HG02610 (cell line): ENCODE data around the gene ASB16.
A peak's percentile ranks its signal among the peaks of the same experiment; 100 is the strongest.
"Not testable (repeated sequence)": the region's sequence is repeated elsewhere in the genome, so short reads cannot be mapped to it uniquely, and the experiment has no call there.

Source experiments
- ATAC-seq: cut with Tn5 transposase; IDR thresholded peaks from one replicate; pipeline ENCODE4 v1.9.1; 2021; ENCODE audit warnings: mild to moderate bottlenecking, moderate library complexity; ENCODE audit not compliant: unreplicated experiment

ASB16 gene

DNA sequence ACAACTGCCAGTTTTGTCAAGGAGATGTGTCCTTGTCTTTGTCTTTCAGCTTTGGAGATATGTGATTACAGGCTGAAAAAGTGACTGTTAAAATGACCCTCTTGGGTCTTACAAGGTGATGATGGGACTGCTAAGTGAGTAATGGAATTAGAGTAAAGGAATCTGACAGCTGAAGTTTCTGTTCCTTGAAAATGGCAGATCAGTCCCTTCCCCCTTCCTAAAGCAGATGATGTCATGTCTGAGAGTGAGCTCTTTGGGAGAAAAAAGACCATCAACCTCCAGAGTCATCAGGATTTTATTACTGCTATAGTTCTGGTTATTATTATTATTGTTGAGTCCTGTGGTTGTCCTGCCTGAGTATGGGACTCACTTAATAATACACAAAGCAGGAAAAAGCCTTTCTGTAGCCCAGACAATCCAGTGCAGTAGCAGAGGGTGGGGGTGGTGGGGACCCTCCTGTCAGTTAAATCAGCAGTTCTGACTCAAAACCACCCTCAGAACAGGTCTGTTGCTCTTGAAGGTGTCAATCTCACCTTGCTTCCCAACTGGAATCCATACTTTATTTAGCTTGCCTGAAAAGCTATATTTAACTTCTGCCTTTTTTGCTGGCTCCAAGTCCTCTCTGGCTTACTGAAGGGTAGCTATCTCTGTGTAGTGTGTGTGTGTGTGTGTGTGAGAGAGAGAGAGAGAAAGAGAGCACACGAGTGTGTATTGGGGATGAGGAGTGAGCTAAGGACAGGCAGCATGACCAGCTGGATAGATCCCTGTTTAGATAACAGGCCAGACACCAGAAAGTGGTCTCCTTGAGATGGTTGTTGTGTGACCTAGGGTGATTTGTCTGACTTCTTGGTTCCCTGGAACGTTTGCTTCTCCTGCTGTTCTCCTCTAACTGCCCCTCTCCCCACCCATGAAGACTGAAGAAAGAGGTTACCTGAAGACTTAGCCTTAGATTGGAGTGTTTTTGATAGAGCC lies 23.8 kb upstream of the ASB16 start:
- no peak for ATAC-seq

DNA sequence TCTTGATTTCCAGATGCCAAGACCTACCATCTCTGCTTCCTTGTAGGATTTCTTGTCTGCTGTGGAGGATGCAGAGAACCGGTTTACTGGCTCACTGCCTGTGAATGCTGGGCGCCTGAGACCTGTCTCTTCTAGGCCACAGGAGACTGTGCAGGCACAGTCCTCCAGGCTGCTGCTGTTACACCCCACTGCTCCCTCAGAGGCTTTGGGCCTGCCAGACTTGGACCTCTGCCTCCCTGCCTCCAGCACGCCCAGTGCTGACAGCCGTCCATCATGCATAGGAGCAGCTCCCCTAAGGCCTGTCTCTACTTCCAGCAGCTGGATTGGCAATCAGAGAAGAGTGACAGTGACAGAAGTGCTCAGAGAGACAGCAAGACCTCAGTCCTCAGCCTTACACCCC lies 22.7 kb upstream of the ASB16 start:
- ATAC-seq = no peak

DNA sequence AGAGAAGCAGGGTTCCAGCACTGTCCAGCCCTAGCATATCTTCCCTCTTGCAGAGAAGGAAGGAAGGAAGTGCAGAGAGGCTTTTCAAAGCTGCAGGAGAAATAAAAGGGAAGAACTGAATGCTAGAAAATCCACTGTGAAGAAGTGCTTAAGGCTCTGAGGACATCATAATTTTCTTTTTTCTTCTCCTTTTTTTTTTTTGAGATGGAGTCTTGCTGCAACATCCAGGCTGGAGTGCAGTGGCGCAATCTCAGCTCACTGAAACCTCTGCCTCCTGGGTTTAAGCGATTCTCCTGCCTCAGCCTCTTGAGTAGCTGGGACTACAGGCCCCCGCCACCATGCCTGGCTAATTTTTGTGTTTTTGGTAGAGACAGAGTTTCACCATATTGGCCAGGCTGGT lies 21.4 kb upstream of the ASB16 start:
- ATAC-seq = not testable (repeated sequence)

DNA sequence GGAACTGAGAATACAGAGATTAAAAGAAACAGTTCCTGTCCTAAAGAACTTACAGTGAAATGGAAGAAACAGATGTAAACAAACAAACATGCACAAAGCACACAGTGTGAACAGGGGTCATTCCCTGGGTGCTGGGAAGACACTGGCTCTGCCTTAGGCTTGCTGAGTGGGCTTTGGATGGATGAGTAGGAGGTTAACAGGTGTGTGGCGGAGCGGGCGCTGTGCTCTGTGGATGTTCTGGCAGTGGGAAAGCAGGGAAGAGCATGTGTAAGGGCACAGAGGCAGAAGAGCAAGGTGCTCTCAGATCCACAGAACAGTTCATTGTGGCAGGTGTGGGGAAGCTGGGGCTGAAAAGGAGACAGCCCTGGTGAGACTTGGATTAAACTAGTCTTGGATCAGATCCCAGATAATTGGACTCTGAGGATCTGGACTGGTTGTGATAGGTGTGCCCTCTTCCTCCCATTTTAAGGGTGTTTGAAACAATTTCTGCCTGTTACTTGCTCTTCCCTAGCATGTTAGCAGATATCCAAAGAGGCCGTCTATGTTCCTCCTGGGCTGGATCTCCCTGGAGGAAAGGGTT lies 20.7 kb upstream of the ASB16 start:
- no peak for ATAC-seq

DNA sequence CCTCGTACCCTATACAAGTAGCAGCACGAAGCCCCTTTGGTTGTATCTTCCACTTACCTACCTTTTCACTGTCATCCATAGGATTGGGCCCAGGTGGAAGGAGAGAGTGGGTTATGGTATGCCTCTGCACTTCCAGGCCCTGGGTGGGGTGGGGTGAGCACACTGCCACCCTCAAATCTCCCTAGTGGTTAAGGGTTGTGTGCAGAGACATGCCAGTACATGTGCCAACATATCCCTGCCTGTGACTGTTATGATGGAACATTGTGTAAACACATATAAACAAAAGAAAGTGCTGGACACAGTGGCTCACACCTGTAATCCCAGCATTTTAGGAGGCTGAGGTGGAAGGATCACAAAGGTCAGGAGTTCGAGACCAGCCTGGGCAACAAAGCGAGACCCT lies 17.6 kb upstream of the ASB16 start:
- no peak for ATAC-seq

DNA sequence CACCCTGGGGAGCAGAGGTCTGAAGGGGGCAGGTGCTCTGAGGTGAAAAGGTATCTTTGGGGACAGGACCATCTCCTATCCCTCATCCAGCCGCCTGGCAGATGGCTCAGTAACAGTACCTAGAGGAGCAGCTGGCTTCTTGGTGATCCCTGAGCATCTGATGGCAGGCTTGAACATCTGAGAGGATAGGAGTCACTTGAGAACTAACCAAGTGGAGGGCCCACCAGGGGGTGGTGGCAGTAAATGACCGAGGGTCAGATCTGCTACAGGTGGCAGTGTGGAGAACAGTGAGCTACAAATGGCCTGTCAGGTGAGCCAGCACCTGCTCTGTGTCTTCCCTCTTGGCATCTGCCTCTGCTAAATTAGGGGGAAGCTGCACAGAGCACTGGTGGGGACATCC lies 15.0 kb upstream of the ASB16 start:
- no peak for ATAC-seq

DNA sequence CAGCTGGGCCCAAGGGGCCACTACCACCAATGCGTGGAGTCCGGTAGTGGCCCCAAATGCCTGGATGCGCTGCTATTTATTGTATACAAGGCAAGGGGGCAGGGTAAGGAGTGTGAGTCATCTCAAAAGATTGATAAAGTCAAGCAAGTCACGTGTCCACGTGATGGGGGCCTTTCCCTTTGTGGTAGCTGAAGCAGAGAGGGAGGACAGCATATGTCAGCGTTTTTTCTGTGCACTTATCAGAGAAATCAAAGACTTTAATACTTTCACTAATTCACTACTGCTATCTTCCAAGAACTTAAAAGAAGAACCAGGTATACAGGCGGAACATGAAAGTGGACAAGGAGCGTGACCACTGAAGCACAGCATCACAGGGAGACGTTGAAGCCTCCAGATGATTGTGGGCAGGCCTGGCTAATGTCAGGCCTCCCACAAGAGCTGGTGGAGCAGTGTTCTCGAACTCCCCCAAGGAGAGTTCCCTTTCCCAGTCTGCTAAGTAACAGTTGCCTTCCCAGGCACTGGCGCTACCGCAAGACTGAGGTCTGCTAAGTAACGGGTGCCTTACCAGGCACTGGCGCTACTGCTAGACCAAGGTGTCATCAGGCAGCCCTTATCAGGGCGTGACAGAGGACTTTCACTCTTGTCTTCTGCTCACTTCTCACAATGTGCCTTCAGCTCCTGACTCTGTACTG lies 10.8 kb upstream of the ASB16 start:
- ATAC-seq = no peak

DNA sequence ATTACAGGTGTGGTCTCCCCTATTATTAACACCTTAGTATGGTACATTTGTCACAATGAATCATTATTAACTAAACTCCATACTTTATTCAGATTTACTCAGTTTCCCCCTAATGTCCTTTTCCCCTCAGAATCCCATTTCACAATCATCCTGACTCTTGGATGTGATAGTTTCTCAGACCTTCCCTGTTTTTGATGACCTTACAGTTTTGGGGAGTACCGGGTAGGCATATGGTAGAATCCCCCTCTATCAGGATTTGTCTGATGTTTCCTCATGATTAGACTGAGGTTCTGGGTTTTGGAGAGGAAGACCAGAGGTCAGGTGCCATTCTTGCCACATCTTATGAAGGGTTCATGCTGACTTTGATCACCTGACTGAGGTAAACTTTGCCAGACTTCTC lies 6.0 kb upstream of the ASB16 start:
- ATAC-seq = no peak

DNA sequence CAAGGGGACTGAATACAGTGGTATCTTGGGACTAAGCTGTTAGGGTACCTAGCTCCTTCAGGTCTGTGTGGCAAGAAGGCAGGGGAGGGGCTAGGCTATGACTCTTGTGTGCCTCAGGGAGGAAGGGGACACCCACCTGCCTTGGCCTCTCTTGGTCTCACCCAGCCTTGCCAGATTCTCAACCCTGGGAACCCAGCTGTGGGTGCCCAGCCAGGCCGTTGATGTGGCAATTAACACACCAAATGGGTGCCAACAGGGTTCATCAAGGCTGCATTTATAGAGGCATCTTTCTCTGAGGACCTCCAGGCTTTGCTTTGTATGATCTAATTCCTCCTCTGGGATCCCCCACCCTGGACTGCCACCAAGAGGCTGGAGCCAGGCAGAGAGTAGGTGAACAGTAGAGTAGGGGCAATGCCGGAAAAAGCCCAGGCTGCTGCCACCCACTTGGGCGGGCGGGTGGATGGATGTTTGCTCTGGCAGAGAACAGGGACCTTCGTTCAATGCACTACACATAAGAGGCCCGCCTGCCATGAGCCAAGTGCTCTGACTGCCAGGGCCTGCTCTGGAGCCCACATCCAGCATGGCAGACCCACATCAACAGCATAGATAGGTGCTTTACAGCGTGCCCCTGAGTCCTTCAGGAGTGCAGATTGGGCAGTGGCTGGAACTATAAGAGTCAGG lies 3.2 kb upstream of the ASB16 start:
- no peak for ATAC-seq

DNA sequence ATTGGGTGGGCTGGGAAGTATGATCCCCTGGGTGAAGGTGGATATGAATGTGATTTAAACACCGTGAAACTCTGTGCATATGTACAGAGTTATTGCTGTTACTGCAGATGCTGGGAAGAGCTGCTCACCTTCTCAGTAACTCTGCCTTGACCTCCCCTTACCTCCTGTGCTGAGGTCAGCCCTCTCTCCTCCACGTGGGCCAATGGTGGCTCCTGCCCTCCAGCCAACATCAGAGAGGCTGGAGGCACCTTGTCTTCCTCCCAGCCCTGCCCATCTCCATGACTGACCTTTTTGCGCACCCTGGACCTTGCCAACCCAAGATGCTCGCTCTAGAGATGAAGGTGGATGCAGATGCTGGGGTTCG lies 387 bp upstream of the ASB16 start:
- no peak for ATAC-seq

DNA sequence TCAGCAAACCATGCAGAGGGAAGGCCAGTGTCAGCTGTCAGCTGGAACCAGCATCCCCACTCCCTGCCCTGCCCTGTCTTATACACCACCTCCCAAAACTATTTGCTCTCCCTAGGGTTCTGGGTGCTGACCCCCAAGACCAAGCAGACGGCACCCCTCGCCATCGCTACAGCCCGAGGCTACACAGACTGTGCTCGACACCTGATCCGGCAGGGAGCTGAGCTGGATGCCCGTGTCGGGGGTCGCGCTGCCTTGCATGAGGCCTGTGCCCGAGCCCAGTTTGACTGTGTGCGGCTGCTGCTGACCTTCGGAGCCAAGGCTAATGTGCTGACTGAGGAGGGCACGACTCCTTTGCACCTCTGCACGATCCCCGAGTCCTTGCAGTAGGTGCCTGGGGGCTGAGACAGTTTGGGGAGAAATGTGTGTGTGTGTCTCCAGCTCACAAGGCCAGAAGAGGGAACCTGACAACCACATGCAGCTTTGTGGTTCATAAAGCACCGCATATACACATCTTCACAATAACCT lies 1.5 kb downstream of the ASB16 start:
- no peak for ATAC-seq

DNA sequence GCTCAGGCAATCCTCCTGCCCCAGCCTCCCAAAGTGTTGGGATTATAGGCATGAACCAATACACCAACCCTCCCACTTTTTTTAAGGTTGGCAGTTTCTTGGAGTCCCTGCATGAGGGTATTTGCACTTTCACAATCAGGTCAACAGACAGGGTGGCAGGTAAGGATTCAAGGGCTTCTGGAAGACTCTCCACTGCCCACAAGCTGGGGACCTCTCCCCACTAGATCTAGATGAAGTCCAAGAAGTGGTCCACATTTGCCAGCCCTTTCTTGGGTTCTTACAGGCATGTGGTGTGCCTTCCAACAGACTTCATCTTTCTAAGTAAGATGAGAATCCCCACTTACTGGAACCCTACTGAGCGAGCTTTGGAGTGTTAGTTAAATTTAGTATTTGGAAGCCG lies 3.9 kb downstream of the ASB16 start:
- no peak for ATAC-seq

DNA sequence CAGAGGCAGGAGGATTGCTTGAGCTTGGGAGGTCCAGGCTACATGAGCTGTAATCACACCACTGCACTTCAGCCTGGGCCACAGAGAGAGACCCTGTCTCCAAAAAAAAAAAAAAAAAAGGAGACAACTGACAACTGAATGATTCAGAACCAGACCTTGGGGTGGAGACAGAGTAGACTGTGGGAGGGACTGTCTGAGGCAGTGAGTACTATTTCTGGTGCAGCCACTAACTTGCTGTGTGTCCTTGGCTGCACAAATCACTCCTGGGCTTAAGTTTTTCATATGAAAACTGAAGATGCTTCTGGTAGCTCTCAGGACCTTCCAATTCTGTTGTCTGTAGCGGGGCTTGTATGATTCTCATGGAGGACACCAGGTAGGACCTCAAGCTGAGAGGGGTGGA lies 5.8 kb downstream of the ASB16 start:
- ATAC-seq = no peak

DNA sequence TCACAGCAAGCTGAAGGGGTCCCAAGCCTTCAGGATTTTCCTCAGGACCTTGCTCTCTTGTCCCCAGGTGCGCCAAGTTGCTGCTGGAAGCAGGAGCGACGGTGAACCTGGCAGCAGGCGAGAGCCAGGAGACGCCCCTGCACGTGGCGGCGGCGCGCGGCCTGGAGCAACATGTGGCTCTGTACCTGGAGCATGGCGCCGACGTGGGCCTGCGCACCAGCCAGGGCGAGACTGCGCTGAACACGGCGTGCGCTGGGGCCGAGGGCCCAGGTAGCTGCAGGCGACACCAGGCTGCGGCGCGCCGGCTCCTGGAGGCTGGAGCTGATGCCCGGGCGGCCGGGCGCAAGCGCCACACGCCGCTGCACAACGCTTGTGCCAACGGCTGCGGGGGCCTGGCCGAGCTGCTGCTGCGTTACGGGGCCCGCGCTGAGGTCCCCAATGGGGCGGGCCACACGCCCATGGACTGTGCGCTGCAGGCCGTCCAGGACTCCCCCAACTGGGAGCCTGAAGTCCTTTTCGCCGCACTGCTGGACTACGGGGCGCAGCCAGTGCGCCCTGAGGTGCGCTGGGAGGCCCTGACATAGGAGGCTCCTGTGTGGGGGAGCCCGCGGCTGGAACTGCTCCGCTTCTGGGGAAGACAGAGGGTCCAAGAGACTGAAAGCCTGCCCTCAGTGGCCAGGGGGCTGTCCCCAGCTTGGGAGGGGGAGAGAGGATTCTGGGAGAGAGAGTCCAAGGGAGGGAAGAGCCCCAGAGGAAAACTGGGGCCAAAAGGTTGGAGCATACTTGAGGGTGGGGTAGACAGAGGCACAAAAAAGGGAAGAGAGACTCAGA lies 6.4 kb downstream of the ASB16 start:
- no peak for ATAC-seq

DNA sequence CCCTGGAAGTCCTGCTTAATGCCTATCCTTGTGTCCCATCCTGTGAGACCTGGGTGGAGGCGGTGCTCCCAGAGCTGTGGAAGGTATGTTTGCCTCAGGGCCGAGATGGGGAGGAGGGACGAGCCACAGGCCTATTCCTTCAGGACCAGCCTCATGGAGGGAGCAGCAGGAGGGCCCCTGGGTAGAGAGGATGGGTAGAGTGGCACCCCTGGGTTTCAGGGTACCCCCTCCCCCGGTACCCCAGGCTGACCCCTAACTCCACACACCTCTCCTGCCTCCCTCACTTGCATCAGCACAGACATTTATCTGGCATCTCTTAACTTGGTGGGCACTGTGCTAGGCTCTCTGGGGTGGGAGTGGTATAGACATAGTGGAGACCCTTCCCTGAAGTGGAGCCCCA lies 7.1 kb downstream of the ASB16 start:
- no peak for ATAC-seq

DNA sequence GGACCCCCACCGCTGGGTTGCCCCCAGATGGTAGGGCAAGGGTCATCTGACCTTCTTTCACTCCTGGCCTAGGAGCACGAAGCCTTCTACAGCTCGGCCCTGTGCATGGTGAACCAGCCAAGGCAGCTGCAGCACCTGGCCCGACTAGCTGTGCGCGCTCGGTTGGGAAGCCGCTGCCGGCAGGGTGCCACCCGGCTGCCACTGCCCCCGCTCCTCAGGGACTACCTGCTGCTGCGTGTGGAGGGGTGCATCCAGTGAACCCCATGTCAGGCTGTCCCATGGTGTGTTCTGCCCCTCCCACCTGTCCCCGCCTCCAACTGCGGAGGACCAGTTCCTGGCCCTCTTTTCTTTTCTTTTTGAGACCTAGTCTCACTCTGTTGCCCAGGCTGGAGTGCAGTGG lies 7.6 kb downstream of the ASB16 start:
- no peak for ATAC-seq

DNA sequence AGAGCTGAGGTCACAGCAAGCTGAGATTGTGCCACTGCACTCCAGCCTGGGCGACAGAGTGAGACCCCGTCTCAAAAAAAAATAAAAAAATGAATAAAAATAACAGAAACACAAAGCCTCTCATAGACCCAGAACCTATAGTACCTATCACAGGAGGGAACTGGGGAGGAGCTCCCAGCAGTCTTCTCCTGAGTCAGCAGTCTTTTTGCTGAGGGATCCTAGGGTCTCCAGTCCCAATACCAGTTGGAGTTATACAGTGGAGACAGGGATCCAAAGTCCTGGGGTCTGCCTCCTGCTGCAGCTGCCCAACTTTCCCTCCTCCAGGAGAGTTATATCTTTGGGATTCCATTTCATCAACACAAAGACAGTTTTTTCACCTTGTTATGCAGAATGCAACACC lies 12.5 kb downstream of the ASB16 start:
- no peak for ATAC-seq

DNA sequence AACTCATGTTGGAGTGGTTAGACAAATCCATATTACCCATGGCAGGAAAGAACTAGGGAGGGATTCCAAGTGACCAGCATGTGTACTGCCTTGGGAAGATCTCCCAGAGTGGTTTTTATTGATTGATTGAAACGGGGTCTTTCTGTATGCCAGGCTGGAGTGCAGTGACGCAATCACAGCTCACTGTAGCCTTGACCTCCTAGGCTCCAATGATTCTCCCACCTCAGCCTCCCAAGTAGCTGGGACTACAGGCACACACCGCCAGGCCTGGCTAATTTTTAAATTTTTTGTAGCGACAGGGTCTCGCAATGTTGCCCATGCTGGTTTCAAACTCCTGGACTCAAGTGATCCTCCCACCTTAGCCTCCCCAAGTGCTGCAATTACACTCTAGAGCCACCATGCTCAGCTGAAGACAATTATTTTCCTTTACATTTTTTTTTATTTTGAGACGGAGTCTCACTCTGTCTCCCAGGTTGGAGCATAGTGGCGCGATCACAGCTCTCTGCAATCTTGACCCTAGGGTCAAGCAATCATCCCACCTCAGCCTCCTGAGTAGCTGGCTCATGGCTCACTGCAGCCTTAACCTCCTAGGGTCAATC lies 13.8 kb downstream of the ASB16 start:
- ATAC-seq = no peak

DNA sequence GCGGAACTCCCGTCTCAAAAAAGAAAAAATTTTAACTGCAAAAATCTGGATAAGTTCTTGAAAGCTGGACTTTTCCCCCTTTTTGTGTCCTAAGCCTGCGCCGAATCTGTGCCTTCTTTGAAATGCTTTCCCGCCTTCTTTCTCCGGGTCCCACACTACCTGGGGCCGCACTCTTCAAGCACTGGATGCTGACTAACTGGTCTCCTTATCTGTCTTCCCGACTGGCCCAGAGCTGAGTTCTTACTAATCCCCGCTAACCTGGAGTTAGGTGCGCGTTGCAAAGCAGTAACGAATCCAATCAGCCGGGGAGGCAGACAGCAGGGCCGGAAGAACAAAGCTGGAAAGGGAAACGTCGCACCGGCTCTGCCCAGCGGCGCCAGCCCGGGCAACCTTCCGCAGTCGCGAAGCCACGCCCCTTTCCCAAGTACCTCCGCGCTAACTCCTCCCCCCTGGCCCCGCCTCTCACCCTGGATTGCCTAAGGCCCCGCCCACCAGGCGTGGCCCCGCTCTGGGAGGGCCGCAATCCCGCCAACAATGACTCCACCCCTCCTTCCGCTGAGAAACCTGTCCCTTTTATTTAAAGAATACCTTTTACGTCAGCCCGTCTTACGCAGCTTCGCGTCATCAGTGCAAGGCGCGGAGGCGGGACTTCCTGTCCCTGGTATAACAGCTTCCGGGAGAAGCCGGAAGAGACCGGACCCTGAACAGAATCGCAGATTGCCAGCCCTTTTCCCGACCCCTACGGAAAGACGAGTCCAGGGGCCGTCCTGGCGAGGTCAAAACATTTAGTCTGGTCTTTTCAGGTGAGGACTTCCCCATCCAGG lies 16.0 kb downstream of the ASB16 start, which contains the start of gene TMUB2:
Gene TMUB2, plus strand, starts transcription at position 666 of the 824 bp plus-strand sequence. CDS start 737 bp downstream, outside the sequence.
- ATAC-seq = peak; percentile 83
